Measurements from ENCODE around the gene MMAB. TPM values are rescaled to one million over a fixed set of nuclear protein-coding genes. Genes with fewer than 3 reads are reported as not detected.

MMAB gene
- total and polyA plus RNA-seq, 10 of the 15 experiments (the other 5 are each of a cell fraction or from before 2014, with no cell fraction given): 10.6 to 65.3 (median 45.2) TPM

- TF ChIP-seq ZNF207 (IDR thresholded peaks at IDR 0.05; ENCODE audit: borderline replicate concordance): no peak
- TF ChIP-seq EED (IDR thresholded peaks at IDR 0.05; ENCODE audit: low read depth): no peak
- TF ChIP-seq NFIC (IDR thresholded peaks at IDR 0.05; ENCODE audit: low read depth, low read length): no peak
- TF ChIP-seq ZBED1 (IDR thresholded peaks at IDR 0.05; ENCODE audit: borderline replicate concordance): no peak
- no peak for TF ChIP-seq SIN3A (IDR thresholded peaks at IDR 0.05; ENCODE audit: low read depth, low read length)
- no peak for TF ChIP-seq SUPT20H (IDR thresholded peaks at IDR 0.05; ENCODE audit: borderline replicate concordance, control insufficient read depth, low read depth, low read length)
- no peak for TF ChIP-seq E2F4 (IDR thresholded peaks at IDR 0.05; ENCODE audit: low read depth, low read length)
- no peak for TF ChIP-seq ZNF24 (IDR thresholded peaks at IDR 0.05)
- no peak for TF ChIP-seq PAX8 (IDR thresholded peaks at IDR 0.05)
- TF ChIP-seq RELA (IDR thresholded peaks at IDR 0.05; ENCODE audit: borderline replicate concordance, partially characterized antibody): no peak
- no peak for TF ChIP-seq EP300 (IDR thresholded peaks at IDR 0.05; ENCODE audit: borderline replicate concordance in 1 of 2, control insufficient read depth in 1 of 2, low read depth in 2 of 2, low read length in 2 of 2)
- TF ChIP-seq IKZF1 (conservative IDR thresholded peaks at IDR 0.05): no peak
- no peak for TF ChIP-seq EGR1 (IDR thresholded peaks at IDR 0.05; ENCODE audit: borderline replicate concordance in 1 of 2, low read depth in 2 of 2, low read length in 2 of 2)
- ATAC-seq: no peak
- peaks cover 1 to 3% of the 10 kb centered on the region in 2 experiments; a peak in 2 of 4 replicates for H3K36me3 ChIP-seq (ENCODE audit: control insufficient read depth in 2 of 2, insufficient read depth in 2 of 2, low read length in 1 of 2)
- FAIRE-seq: no peak
- no TSS peak for BruUV-seq (replicated peaks)
- ChIA-PET CTCF (interaction anchor here (1.0 kb wide), 1 partner anchor 36 kb away, joined by 3 read pairs; no protein-coding TSS in a partner anchor), RAD21 (ENCODE audit: unreplicated experiment) (no interaction called here), POLR2A (no interaction called here), SMC1A (ENCODE audit: uncharacterized antibody, unreplicated experiment) (no interaction called here)
- WGBS (ENCODE audit: insufficient coverage, insufficient replicate concordance, low lambda C conversion rate, missing lambda C conversion rate): 95% methylated on average over 10 of the region's 10 CpGs
- no peak overlapping the region for H3K4me2 ChIP-seq (ENCODE audit: control insufficient read depth, insufficient read depth)
- no peak for DNase-seq (ENCODE audit: low read depth, low spot score)
- no peaks in the 10 kb centered on the region for H3K27me3 ChIP-seq (replicated peaks in 1 of 2; ENCODE audit: control insufficient read depth in 2 of 2, insufficient read depth in 2 of 2, low read length in 1 of 2)
- no peaks in the 10 kb centered on the region for H3K4me1 ChIP-seq (ENCODE audit: control insufficient read depth, insufficient read depth, low read length)
- intact Hi-C loops (cut with micrococcal nuclease; ENCODE audit: unreplicated experiment) (no loop called here), in situ Hi-C loops (cut with MboI) (no loop called here)
- no peak overlapping the region for H3K4me3 ChIP-seq
- no peaks in the 10 kb centered on the region for H4K20me1 ChIP-seq (ENCODE audit: control insufficient read depth, insufficient read depth)
- no peaks in the 10 kb centered on the region for H3K79me2 ChIP-seq (ENCODE audit: control insufficient read depth, insufficient read depth, low read length)
- H2AFZ ChIP-seq (ENCODE audit: control insufficient read depth, low read depth, low read length): no peak overlapping the region
- peaks cover 11% of the 10 kb centered on the region; the same call in 2 of the 3 replicates for H3K9me3 ChIP-seq (replicated peaks; ENCODE audit: control insufficient read depth, insufficient read depth, low read length)
- H3K27ac ChIP-seq (ENCODE audit: control insufficient read depth, insufficient read depth): no peak overlapping the region
- no peak overlapping the region for H3K9ac ChIP-seq (ENCODE audit: control insufficient read depth, insufficient read depth, low read length)
These were observed 11.6 kb downstream of the MMAB start for GRCh38 chr12:109561711-109562030.

All from GM12878 (cell line).